Activated CD4-positive, alpha-beta T cell treated with anti-CD3 and anti-CD28 coated beads, Interleukin-10, Interleukin-2, amounts not matched to agents 100 ng/mL and 50 ng/mL, durations not matched to agents 16 hours and 8 hours (primary cell): ENCODE results near the gene TRAK1.

Source experiments
- DNase-seq: peaks from one replicate; pipeline ENCODE4 v3.0.0-alpha.2; 2020

Gene TRAK1

GRCh38 chr3:42090973-42091731, at the start of gene TRAK1:
TSS of gene TRAK1 (plus strand) at chr3:42091357. CDS start at chr3:42091470, 113 bp downstream.
- DNase-seq: no peak

- DNase-seq: no peak
Observed at GRCh38 chr3:42042747-42043098, 48.4 kb upstream of the TRAK1 start.

GRCh38 chr3:42043099-42043813, 47.9 kb upstream of the TRAK1 start:
- no peak for DNase-seq

- DNase-seq: no peak
Observed at GRCh38 chr3:42045708-42046243, 45.4 kb upstream of the TRAK1 start.

GRCh38 chr3:42048526-42048925, 42.6 kb upstream of the TRAK1 start:
- DNase-seq: peak; percentile 15

GRCh38 chr3:42050126-42050525, 41.0 kb upstream of the TRAK1 start:
- no peak for DNase-seq

GRCh38 chr3:42051384-42052131, 39.6 kb upstream of the TRAK1 start:
- no peak for DNase-seq

GRCh38 chr3:42052132-42052483, 39.0 kb upstream of the TRAK1 start:
- DNase-seq: no peak

GRCh38 chr3:42052484-42053351, 38.4 kb upstream of the TRAK1 start:
- DNase-seq: no peak

- DNase-seq: no peak
Observed at GRCh38 chr3:42053476-42053875, 37.7 kb upstream of the TRAK1 start.

GRCh38 chr3:42055291-42055690, 35.9 kb upstream of the TRAK1 start:
- DNase-seq: no peak

- no peak for DNase-seq
Observed at GRCh38 chr3:42056840-42057239, 34.3 kb upstream of the TRAK1 start.

GRCh38 chr3:42057561-42058211, 33.5 kb upstream of the TRAK1 start:
- DNase-seq: no peak

GRCh38 chr3:42061025-42061712, 30.0 kb upstream of the TRAK1 start:
- DNase-seq: no peak

GRCh38 chr3:42061713-42062380, 29.3 kb upstream of the TRAK1 start:
- DNase-seq: no peak

- no peak for DNase-seq
Observed at GRCh38 chr3:42062464-42062863, 28.7 kb upstream of the TRAK1 start.

GRCh38 chr3:42063888-42064287, 27.3 kb upstream of the TRAK1 start:
- no peak for DNase-seq

GRCh38 chr3:42066516-42067181, 24.5 kb upstream of the TRAK1 start:
- no peak for DNase-seq

- DNase-seq: no peak
Observed at GRCh38 chr3:42067326-42067725, 23.8 kb upstream of the TRAK1 start.
